ENCODE results near the gene MYH6.
A peak's percentile ranks its signal among the peaks of the same experiment; 100 is the strongest.

The MYH6 gene

DNA sequence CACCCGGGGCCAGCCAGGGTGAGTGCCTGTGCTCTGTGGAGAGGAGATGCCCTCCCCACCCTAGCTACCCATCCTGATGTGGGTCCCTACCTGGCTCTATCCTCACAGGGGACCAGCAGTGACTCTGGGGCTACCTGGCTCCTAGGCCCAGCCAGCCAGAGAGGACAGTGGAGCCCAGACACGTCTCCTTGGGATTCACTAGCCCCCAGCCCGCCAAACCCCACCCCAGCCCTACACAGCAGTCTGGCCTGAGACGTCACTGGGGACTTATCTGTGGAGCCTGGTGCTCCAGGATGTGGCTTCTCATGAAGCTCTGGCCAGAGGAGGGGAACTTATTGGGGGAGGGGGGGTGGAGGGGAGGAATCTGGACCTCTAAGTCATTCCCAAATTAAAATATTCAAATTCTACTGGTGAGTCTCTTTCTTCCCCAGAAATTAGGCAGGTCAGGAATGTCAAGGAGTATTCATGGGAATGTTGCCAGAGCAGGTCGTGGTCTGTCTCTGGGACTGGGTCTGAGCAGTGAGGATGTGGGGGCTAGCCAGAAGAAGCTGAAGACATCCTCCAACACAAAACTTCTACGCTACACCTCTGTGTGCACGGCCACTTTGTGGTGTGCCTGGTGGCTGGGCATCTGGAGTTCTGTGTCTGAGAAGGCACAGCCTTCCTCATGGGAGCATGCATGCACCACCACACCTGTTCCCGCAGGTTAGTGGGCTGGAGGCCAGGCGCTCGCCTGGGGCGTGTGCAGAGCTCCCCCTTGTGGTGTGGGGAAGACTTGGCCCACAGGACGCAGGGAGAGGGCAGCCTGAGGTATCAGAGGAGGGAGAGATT is 28.5 kb downstream of the MYH6 start:
- peak in 24 of 51 donors; percentile 7 to 72 (median 24) for DNase-seq

GRCh38 chr14:23378612-23379220 is 29.4 kb downstream of the MYH6 start:
- peak in 2 of 51 donors; percentile 18 to 21 for DNase-seq

DNA sequence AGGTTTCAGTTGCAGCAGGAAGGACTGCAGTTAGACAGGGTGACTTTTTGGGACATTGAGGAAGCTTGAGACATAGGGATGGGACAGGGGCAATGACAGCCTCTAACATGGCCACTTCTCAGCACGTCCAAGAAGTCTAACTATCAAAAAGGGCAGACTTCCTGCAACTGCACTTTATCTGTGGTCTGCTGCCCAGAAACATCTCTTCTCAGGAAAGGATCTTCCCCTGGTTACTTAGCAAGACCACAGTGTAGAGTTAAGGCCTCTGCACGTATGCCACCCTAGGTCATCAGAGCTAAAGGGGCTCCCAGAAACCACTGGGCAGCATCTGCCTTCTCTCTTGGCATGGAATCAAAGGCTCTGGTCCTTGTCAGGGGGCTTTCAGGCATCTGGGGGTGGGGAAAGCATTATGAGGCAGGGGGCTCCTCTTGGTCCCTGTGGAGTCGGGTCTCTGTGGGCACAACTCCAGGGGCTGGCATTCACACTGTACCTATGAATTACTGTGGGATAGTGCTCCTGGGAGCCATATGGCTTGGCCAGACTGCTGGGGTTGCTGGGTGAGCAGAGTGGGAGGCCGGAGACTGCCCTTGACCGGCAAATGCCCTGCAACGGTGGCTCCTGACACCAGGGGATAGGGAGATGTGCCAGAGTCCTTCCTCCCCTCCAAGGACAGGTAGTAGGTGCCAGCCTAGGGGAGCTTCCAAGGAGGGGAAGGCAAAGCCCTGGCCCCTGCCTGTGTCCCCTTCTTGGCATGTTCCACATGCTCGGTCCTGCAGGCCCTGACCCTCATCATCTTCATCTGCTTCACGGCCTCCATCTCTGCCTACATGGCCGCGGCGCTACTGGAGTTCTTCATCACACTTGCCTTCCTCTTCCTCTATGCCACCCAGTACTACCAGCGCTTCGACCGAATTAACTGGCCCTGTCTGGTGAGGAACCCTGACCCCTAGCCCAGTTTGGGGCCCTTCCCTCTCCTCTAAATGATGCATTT is 30.2 kb downstream of the MYH6 start:
- DNase-seq = peak in 3 of 51 donors; percentile 34 to 61 (median 45)

DNA sequence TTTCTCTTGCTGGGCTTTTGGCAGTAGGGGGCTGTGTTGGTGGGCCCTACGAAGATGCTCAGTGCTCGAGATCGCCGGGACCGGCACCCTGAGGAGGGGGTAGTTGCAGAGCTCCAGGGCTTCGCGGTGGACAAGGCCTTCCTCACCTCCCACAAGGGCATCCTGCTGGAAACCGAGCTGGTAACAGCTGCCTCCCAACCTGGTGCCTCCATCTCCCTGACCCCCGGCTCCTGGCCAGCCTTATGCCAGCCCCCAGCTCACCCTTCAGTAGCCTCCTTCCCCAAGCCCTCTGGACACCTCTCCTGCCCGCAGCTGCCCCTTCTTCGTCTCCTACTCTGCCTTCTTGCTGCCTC is 30.9 kb downstream of the MYH6 start:
- peak in 3 of 51 donors; percentile 56 to 81 (median 69) for DNase-seq

- DNase-seq = peak in 50 of 51 donors; percentile 51 to 98 (median 90)
Measured at GRCh38 chr14:23376482-23377197, 31.4 kb downstream of the MYH6 start, which contains the start of gene CMTM5. Gene CMTM5 (plus strand): TSS chr14:23377046. CDS start chr14:23377252, 206 bp downstream.

DNA sequence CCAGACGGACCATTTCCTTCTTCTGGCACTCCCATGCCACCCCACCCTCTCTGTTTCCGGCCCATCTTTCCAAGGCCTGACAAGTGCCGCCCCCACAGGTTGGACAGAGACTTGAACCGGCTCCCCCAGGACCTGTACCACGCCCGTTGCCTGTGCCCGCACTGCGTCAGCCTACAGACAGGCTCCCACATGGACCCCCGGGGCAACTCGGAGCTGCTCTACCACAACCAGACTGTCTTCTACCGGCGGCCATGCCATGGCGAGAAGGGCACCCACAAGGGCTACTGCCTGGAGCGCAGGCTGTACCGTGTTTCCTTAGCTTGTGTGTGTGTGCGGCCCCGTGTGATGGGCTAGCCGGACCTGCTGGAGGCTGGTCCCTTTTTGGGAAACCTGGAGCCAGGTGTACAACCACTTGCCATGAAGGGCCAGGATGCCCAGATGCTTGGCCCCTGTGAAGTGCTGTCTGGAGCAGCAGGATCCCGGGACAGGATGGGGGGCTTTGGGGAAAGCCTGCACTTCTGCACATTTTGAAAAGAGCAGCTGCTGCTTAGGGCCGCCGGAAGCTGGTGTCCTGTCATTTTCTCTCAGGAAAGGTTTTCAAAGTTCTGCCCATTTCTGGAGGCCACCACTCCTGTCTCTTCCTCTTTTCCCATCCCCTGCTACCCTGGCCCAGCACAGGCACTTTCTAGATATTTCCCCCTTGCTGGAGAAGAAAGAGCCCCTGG is 32.4 kb downstream of the MYH6 start:
- peak in 2 of 51 donors; percentile 27 to 64 for DNase-seq

DNA sequence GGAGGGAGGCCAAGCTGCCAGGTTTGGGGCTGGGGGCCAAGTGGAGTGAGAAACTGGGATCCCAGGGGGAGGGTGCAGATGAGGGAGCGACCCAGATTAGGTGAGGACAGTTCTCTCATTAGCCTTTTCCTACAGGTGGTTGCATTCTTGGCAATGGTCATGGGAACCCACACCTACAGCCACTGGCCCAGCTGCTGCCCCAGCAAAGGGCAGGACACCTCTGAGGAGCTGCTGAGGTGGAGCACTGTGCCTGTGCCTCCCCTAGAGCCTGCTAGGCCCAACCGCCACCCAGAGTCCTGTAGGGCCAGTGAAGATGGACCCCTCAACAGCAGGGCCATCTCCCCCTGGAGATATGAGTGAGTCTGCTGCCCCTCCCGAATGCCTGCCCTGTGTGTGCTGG is 35.0 kb downstream of the MYH6 start:
- DNase-seq = no peak

DNA sequence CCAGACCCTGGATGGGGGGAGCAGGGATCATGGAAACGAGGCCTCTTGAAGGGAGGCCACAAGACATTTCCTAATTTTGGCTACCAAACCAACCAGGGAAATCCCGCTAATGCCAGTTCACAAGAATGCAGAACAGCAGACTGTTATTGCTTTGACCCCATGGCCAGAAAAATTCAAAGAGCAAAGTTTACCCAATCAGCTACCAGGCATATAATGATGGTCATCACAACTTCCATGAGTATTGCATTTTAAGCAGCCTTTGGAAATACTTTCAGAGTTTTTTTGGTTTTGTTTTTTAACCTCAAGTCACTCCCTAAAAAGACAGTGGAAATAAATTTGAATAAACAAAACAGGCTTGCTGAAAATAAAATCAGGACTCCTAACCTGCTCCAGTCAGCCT is 35.6 kb downstream of the MYH6 start, which contains the start of gene IL25:
Gene IL25, plus strand, starts transcription at position 301 of the 400 bp plus-strand sequence.
- no peak for DNase-seq

DNA sequence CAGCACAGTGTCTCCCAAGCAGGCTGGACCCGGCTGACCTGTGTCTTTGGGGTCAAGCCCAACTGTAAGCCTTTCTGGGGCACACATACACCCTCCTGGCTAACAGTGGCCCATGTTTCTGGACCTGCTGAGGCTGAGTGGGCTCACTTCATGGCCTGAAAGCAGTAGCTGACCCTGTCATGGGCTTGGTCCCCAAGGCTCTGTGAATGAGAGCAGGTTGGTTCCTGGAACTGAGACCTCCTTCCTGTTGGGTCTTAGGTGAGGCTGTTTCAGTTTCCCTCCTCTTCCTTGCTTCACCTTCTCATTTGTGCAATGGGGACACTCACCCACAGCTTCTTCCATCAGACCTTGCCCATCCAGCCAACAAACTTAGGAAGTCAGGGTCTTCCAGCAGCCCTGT is 36.2 kb downstream of the MYH6 start:
- no peak for DNase-seq

GRCh38 chr14:23370221-23370620 is 37.9 kb downstream of the MYH6 start:
- no peak for DNase-seq

GRCh38 chr14:23366426-23366921 is 41.6 kb downstream of the MYH6 start:
- peak in 47 of 51 donors; percentile 22 to 86 (median 70) for DNase-seq

DNA sequence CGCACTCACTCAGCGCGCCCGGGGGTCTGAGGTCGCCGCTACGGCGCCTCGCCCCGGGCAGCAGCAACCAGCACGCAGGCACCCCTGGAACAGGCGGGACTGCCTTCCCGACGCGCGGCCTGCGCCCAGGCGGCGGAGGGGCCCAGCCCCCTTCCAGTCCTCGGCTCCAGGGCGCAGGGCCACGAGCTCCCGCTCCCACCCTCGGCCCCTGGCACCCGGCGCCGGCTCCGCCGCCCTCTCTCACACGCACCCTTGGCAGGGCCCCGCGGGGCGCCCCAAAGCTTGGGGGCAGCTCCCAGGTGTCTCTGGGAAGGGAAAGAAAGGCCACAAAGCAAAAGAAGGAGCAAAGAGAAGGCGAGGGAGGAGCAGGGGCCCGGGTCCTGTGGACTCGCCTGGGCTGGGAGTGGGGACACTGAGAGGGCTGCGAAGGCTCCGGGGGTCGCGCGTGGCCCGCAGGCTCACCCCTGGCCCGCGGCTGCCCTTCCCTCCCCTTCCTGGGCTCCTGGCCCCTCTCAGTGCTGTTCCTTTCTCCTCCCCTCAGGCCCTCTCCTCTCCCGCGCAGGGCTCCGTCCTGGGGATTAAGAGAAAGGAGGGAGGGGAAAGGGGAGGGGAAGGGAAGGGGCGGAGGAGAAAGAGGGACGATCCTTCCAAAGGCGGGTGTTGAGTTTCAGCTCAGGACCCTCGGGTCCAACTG is 42.2 kb downstream of the MYH6 start:
- DNase-seq = peak in 40 of 51 donors; percentile 34 to 86 (median 70)

DNA sequence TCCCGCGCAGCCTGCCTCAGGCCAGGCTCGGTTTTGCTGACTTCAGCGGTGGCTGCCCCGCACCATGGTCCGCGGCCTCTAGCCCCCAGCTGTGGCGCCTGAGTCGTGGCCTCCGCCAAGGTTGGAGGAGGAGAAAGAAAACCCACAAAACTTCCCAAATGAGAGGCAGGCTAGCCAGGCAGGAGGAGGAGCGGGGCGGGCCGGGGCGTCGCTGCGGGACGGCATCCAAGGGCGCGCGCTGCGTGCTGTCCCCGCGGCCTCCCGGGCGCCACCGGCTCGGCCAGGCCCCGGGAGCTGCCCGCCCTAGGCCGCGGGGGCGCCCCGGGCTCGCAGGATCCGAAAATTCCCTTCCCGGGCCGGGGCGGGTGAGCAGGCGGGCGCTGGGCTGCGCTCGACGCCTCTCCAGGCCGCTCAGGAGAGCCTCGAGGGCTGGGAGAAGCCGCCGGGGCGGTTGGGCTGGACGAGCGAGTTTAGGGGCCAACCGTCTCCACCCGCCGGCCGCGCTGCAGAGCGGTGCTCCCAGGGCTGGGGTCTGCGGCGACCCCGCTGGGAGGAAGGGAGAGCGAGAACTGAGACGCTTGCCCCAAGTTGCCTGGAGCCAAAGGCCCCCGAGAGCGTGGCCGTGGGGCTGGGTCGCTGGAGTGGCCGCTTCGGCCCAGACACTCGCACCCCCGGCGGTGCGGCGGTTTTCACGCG is 42.9 kb downstream of the MYH6 start, which contains the start of gene EFS:
Gene EFS, minus strand, starts transcription at position 137 of the 696 bp plus-strand sequence. CDS start 147 bp downstream, outside the sequence.
- DNase-seq = peak in 35 of 51 donors; percentile 6 to 75 (median 49)

GRCh38 chr14:23364164-23365035 is 43.7 kb downstream of the MYH6 start:
- DNase-seq = peak in 38 of 51 donors; percentile 16 to 83 (median 64)

- peak in 2 of 51 donors; percentile 11 to 33 for DNase-seq
Measured at GRCh38 chr14:23362200-23362599, 45.9 kb downstream of the MYH6 start.

- DNase-seq = peak in 1 of 51 donors; percentile 51
Measured at GRCh38 chr14:23361763-23362162, 46.3 kb downstream of the MYH6 start.

- peak in 15 of 51 donors; percentile 16 to 67 (median 32) for DNase-seq
Measured at GRCh38 chr14:23361320-23361719, 46.8 kb downstream of the MYH6 start.

Measured in hypothalamus (tissue), 51 donors.